SKM-1 treated with dmso at 0.1 percent for 144 hours (cell line): ENCODE measurements around the gene TMEM88.

Experiments
- DNase-seq: peaks from one replicate; lab custom pipeline; 2025; ENCODE audit not compliant: unreplicated experiment; lab: John Stamatoyannopoulos, UW

TMEM88 gene

GRCh38 chr17:7833011-7833794 is 21.7 kb upstream of the TMEM88 start:
- DNase-seq = no peak

DNA sequence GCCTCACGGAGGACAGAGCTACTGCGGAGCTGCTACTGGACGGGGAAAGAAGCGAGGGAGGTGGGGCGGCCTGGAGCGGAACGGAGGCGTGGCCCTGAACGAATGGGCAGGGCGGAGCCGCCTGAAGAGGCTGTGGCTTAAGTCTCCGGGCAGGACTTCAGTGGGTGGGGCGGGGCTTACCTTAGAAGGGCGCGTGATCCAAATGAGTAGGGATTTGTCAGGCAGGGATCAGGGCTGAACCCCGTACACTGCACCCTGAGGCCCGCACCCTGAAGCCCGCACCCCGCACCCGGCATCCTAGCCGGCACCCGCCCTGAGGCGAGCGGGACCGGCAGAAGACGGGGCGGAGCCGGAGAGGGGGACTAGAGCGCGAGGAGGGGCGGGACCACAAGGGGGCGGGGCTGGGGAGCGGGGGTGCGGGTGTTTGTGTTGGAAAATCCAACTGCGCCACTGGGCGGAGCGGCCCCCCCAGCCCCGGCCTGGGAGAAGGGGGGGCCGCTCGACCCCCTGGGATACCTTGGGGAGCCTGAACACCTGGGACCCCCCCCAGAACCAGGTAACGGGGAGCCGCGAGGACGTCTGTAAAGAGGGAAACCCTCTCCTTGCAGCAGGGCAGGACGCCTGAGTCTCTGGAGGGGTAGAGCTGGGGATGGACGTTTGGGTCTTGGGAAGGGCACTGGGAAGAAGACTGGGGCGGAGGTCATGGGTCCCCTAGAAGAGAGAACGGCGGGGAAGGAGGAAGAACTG is 20.9 kb upstream of the TMEM88 start, which contains the start of gene KDM6B:
Gene KDM6B (plus strand): TSS at position 423 of the 747 bp plus-strand sequence. CDS start 11,338 bp downstream, outside the sequence.
- DNase-seq = peak; percentile 69

DNA sequence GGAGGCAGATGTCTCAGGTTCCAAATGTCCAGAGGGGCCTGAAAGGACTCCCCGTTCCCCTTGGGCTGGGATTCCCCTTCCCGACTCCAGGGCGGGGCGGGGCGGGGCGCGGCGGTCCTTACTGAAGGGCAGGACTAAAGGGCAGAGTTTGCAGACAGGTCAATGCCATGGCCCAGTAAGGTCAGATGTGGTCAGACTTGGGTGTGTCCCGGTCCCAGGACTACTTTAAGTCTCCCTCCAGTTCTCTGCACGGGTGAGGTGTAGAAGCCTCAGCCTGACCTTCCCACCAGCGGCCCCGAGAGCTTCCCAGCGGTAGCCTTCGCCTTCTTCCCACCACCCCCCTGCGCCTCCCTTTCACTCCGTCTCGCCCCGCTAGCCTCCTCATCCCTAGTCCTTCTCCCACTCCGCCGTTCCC is 20.3 kb upstream of the TMEM88 start:
- DNase-seq = peak; percentile 8

DNA sequence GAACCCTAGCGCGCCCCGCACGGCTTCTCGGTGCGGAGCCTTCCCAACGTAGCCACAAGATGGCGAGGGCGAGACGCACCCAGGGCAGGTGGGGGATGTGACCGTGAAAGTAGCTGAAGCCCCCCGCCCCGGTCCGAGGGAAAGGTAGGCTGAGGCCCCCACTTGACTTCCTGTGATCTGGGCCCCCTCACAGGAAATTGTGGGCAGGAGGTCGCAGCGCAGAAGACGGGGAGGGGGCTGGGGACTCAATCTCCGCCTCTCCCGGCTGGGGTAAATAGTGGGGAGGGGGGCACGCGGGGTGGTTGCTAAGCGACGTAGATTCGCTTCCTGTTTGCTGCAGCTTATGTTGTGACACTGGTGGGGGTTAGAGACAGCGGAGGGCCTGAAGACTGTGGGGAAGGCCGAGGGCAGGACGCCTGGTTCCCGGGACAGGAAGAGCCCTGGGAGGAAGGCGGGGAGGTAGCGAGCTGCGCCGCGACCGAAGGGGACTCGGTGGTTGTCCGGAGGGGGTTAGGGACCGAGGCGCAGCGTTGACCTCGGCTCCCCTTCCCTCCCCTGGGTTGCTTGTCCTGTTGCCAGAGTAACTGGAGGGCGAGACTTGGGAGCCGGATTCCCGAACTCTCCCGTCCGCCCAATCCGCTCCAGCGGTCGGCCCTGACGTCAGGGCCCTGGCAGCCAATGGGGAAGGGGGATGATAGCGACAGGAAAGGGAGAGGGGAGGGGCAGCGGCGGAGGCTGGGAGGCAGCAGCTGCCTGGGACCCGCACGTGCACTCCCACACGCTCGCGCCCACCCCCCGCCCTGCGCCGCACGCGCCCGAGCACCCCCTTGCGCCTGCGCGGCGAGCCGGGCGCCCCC is 19.7 kb upstream of the TMEM88 start:
- DNase-seq = peak; percentile 83

GRCh38 chr17:7835814-7836595 is 18.9 kb upstream of the TMEM88 start:
- no peak for DNase-seq

GRCh38 chr17:7836596-7837407 is 18.1 kb upstream of the TMEM88 start:
- peak; percentile 72 for DNase-seq

DNA sequence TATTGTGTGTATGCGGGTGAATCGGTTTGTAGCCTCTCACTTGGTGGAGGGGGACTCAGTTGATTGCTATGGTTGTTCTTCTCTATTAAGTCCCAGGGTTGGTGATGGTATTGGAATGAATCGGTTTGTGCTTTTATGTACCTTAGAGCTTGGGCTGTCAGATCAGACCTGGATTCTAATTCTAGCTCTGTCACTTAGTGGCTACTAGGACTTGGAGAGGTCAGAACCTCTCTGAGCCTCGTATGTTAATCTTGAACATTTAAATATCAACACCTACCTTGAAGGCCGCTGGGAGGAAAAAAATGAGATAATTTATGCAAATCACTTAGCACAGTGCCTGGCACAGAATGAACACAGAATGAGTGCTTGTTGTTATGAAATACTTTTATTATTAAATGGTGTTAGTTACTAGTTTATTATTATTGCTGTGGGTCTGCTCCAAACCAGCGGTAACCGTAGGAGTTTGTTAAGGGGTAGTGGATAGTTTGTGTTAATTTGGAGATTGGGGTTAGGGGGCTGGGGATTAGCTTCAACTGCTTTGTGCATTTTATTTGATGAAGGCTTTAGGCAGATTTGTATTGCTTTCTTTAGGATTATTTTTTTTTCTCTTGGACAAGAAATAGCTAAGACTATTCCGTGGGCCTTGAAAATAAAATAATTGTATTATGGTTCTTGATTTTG is 17.3 kb upstream of the TMEM88 start:
- DNase-seq = no peak

DNA sequence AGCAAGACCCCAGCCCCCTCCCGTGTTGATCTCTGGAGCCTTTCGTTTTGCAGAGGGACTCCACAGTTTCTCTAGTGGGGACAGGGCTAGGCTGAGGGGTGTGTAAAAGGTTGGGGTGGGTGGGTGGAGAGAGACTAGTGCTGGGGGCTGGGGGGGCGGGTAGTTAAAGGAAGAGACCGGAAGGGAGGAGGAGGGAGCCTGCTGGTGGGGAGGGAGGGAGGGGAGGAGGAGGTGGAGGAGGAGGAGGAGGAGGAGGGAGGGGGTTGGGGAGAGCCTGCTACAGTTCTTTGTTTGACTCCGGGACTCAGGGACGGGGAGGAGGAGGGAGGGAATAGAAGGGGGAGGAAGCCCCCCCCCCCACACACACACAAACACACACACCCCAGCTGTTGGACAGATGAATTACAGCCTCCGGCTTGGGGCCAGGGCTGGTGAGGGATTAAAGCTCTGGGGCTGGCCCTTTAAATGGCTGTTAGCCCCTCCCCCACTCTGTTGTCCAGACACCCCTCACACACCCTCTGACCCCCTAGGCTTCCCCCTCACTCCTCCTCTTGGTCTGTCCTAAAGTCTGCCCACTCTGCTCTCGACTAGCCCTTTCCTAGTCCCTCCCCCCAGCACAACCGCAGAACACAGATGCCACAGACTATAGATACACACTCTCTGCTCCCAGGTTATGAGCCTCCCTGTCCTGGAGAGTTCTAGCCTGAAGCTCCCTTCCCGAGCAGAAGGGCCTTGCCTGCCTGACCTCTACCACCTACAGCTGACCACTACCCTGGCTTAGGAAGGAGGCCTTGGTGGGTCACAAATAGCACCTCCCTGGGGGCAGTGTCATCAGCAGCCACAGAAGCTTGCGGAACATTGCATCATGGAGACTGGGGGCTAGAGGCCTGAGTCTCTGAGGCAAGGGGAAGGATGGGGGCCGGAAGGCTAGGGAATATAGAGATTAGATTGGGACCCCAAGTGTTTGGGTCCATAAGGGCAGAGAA is 16.5 kb upstream of the TMEM88 start:
- peak; percentile 67 for DNase-seq

DNA sequence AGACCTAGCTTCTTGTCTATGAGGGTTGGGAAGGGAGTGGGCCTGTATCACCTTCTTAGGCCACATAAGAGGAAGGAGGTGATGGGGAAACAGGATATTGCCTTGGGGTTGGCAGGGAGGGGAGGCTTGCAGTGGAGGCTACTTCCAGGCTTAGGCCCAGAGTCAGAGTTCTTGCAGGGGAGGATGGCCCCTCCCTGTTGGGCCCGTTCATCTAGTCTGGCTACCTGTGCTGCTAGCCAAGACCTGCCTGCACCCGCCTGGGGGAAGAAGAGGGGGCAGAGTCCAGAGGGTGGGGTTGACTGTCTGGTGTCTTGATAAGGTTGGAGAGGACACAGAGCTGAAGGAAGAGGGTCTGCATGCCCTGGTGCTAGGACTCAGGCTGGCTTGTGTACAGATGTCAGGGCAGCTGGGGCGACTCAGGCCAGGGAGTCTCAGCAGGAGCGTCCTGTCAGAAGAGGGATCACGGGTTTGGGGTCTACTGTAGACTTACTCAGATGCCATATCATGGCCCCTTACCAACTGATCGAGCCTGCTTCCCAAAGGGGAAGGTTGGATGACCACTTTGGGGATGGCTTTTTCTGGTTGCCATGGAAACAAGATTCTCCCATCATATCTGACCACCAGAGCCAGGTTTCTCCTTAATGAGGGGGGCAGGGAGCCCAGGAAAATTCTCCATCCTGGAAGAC is 15.5 kb upstream of the TMEM88 start:
- peak; percentile 74 for DNase-seq

DNA sequence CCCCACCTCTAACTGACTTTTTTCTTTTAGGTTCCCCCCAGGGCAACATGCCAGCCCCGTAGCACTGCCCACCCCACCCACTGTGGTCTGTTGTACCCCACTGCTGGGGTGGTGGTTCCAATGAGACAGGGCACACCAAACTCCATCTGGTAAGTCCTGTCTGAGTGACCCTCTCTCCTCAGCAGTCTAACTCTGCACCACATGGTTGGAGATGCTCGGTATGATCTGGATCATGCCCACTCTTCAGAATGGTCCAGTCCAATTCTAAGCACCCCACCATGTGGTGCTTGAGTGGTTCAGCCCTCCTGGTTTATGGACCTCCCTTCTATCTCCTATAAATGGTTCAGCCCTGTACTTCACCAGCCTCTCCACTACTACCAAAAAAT is 15.0 kb upstream of the TMEM88 start:
- peak; percentile 1 for DNase-seq

DNA sequence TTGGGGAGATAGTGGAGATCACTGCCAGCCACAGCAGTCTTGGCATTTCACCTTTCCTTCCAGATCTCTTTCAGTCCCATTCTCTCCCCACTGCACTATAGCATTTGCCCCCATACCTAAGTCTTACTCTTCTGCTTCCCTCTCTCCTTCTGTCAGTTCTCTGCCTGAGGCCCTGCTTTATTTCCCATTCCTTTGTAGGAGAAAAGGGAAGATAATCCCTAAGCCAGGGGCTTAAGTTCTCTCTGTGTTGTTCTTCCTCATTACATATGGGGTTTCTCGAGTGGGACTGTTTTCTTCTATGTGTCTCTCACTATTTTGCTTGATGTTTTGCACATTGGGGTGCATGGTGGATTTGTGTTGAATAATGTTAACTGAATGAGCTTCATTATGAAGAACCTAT is 14.4 kb upstream of the TMEM88 start:
- no peak for DNase-seq

GRCh38 chr17:7840875-7841274 is 14.0 kb upstream of the TMEM88 start:
- no peak for DNase-seq

- DNase-seq = peak; percentile 33
Observed at GRCh38 chr17:7841396-7841914, 13.4 kb upstream of the TMEM88 start.

DNA sequence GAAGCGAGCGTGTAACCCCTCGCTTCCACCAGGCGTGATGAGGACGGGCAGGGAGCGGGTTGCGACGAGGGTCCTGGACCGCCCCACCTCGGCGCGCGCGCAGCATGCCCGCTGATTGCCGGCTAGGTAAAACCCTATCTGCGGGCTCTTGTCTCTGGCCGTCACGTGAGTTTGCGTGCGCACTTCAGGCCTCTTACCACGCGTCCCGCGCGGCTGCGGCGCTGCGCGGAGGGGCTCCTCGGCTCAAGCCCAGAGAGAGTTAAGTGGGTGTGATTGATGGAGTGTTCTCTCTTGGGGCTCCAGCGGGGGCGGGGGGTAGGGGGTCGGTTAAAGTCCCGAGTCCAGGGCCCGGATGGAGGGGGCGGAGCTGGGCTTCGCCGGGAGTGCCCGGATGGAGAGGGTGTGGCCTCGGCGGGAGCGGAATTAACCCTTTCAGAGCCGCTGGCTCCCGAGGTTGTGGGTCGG is 12.9 kb upstream of the TMEM88 start:
- peak; percentile 33 for DNase-seq

DNA sequence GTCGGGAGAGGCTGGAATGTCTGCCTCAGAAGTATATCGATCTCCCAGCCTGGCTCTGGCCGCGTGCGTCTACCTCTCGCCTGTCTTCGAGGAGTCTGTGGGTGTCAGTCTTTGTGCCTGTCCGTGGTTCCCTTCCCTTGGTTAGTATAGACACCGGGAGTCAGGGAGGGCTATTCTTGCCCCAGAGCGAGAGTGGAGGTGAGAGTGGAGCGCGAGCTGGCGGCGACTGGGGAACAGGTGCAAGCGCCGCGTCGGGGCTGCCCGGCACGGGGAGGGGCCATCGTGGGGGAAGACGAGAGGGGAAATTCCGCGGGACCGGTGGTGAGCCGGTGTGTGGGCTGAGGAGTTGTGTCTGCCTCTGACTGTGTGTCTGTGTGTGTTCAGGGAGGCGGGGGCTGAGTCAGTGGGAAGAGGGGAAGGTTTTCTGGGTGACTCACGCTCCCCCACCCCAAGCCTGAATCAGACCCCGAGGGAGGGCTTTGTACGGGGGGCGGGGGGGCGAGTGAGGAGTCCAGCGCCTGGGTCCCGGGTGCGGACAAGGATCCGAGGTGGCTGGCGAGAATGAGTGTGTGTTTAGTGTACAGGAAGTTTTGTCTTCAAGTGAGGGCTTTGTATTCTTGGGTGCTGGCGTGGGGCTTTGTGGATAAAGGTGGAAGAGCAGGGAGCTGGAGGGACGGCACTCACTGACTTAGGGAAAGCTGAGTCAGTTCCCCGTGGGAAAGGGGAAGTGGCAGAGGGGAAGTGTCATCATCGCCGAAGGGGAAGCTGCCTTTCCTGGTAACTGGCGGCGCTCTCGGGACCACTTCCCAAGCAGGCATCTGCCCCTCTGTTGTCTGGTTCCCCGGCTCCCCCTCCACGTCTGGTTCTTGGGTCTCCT is 12.2 kb upstream of the TMEM88 start:
- peak; percentile 54 for DNase-seq

DNA sequence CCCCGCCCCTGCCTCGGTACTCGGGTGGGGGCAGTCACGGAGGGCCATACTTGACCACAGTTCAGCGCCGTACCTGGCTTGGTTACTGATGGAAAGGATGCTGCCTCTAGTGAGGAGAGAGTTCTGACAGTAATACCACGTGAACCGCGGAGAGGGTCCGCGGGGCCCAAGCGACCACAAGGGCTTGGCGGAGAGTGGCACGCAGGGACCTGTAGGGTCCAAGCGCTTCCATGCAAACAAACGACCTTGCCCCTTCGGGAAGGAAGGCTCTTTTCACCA is 11.7 kb upstream of the TMEM88 start:
- DNase-seq = no peak
